Activated naive CD8-positive, alpha-beta T cell treated with anti-CD3 and anti-CD28 coated beads, Interleukin-2, amount 50 U/mL, for 24 hours (primary cell): ENCODE measurements around the gene HOXD13.

Experiments
- ATAC-seq: fragments of 150-1000 bp; cut with Tn5 transposase; one replicate; pipeline ENCODE4 v1.10.0; 2021
- DNase-seq: peaks from one replicate; pipeline ENCODE4 v3.0.0; 2021
- H3K27ac Mint-ChIP-seq: one replicate; pipeline ENCODE4 v1.8.0; 2021; ENCODE audit warnings: mild to moderate bottlenecking, mixed read lengths
- H3K27me3 Mint-ChIP-seq: one replicate; pipeline ENCODE4 v1.8.0; 2021; ENCODE audit warnings: mixed read lengths
- H3K36me3 Mint-ChIP-seq: one replicate; pipeline ENCODE4 v1.8.0; 2021; ENCODE audit warnings: low read depth, mixed read lengths
- H3K4me1 Mint-ChIP-seq: one replicate; pipeline ENCODE4 v1.8.0; 2021; ENCODE audit warnings: mixed read lengths
- H3K4me3 Mint-ChIP-seq: one replicate; pipeline ENCODE4 v1.8.0; 2021; ENCODE audit warnings: mild to moderate bottlenecking, moderate library complexity, mixed read lengths
- H3K9me3 Mint-ChIP-seq: one replicate; pipeline ENCODE4 v1.8.0; 2021; ENCODE audit warnings: mixed read lengths

The HOXD13 gene

DNA sequence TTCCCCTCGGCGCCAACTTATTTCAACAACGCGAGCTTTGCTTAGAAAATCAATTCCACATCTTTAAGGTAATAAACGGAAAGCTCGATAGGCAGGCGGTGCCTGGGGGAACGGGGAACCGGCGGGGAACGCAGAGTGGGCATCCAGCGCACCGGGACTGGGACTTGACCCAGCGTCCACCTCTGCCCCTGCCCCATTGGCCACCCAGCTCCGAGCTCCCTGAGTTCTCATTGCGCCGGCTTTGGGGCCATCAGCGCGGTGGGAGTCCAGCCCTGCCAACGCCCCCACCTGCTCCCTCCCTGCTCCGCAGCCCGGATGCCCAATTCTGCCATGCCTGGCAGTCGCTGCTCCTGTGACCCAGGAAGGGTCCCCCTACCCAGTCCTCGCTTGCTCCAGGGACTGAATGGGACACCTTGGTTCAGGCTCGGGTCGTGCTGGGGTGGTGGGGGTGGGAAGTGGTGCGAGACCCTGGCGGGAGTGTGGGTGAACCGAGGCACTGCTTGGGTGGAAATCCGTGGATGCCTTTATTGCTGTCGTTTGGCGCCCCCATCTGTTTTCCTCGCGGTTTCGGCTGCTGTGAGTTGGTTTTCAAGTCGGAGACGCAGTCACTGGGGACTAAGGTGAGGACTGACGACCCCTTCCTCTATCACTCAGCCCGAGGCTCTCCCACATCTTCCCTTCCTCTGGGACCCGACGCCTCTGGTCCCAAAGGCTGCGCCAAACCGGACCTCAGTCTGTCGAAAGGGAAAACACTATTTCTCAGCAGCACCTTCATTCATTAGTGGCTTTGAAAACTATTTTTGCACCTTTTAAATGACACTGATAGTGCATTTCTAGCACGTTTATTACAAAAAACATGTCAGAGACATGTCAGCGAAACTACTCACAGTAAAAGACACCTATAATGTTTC is 6.4 kb upstream of the HOXD13 start:
- peaks cover 97% of the 10 kb centered on the region for H3K27me3 Mint-ChIP-seq
- ATAC-seq, result no peak
- peaks cover 25% of the 10 kb centered on the region for H3K36me3 Mint-ChIP-seq
- peaks cover 20% of the 10 kb centered on the region for H3K4me1 Mint-ChIP-seq
- no peak for DNase-seq
- H3K9me3 Mint-ChIP-seq, result peaks cover 17% of the 10 kb centered on the region
- H3K27ac Mint-ChIP-seq, result no peak overlapping the region
- H3K4me3 Mint-ChIP-seq, result no peak overlapping the region

DNA sequence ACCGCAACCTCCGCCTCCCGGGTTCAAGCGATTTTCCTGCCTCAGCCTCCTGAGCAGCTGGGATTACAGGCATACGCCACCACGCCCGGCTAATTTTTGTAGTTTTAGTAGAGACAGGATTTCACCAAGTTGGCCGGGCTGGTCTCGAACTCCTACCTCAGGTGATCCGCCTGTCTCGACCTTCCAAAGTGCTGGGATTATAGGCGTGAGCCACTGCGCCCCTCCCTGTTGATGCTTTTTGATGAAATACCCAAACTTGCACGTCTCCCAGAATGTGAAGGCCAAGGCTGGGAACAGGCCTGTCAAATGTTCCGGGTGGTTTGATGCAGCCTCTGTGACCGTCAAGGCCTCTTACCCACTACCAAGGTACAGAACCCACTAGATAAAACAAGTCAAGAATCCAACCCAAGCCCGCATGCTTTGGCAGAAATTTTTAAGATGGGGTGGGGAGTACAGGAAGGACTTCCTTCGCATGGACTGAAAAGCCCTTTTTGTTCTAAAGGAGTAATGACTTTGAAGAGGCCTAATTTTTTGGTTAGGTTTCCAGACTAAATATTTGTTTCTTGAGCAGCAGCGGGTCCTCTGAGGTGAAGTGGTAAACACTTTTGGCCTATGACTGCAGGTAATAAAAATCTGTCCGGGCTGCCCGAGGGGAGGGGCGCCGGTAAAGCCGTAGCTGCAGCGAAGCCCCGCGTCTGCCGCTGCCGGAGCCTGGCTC is 5.0 kb upstream of the HOXD13 start:
- Mint-ChIP-seq H3K9me3 (peaks cover 11% of the 10 kb centered on the region), H3K36me3 (peaks cover 19% of the 10 kb centered on the region), H3K27me3 (peaks cover 95% of the 10 kb centered on the region), H3K27ac (no peak overlapping the region), H3K4me1 (peaks cover 16% of the 10 kb centered on the region), H3K4me3 (no peak overlapping the region)
- ATAC-seq (no peak), DNase-seq (no peak)

DNA sequence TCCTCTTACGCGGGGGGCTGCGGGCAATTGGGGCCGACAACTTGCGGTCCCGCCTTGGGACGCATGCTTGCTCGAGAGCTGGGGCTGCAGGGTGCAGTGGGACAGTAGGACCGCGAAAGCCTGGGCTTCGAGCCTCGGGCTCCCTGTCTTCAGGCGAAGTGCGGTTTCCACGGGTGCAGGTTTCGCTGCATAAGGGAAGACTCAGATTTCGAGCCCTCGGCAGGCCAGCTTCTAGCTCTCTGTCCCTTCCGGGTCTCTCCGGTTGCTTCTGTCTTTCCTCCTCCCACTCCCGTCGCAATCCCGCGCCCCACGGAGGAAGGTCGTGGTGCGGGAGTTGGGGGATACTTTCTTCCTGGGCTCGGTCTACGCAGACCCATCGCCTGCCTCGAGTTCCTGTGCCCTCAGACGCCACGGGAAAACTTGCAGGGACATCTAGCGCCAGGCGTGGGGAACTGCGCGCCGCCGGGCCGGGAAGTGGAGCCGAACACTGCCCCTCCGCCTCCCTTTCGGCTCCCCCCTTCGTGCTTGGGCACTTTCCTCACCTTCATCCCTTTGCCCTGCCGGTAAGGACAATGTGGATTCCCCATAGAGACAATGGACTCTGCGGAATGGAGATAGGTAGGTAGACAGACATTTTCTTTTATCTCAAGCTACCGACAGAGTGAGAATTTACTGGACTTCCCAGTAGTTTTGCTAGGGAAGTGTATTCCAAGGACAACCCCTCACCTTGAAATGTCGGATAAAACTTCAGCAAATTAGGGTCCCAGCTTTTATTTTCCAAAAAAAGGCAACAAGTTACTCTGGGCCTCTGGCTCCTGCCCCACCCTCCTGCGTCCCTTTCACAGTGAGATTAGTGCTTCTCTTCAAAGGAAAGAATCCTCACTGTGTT is 4.2 kb upstream of the HOXD13 start:
- H3K9me3 Mint-ChIP-seq, result peaks cover 11% of the 10 kb centered on the region
- peaks cover 90% of the 10 kb centered on the region for H3K27me3 Mint-ChIP-seq
- peak overlapping the region; percentile 38 for H3K4me3 Mint-ChIP-seq
- H3K36me3 Mint-ChIP-seq, result peaks cover 13% of the 10 kb centered on the region
- DNase-seq (no peak), ATAC-seq (no peak)
- H3K4me1 Mint-ChIP-seq, result peaks cover 19% of the 10 kb centered on the region
- H3K27ac Mint-ChIP-seq, result no peak overlapping the region

DNA sequence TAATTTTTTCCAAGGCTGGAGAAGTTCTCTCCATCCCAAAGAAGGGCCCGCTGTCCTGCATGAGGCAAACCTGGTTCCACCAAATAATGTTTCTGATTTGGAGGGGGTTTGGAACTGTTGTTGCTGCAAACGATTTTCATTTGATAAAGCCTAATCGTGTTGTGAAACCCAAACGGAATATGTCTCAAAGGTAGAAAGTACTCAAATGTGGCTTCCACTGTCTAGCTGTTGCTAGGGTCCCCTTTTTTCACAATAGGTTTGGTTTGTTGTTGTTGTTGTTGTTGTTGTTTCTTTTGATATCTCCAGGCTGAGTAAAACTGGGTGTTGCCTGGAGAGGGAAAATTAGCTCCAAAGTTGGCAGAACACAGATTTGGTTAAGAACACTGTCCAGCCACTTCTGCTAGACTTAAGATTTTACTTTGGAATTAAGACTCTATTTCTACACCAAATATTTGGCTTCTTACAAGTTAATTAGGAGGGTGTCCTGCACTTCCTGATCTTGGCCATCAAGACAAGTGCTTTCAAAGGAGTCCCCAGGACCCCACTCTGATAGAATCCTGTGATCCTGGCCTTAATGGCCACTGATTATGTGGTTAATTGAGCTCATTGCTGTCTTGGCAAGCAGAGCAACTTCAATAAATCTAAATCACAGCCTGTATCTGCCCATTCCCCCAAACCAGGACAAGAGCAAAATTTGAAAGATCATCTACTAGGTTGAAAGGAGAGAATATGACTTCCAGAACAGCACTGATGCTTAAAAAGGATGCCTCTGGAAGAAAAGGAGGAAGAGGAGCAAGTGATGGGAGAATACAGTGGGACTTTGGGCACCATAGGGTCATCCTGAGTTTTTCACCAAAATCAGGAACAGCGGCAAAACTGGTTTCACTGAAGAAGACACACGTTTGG is 3.3 kb upstream of the HOXD13 start:
- Mint-ChIP-seq H3K27me3 (peaks cover 90% of the 10 kb centered on the region), H3K4me1 (peaks cover 22% of the 10 kb centered on the region), H3K36me3 (peaks cover 6% of the 10 kb centered on the region), H3K27ac (no peak overlapping the region), H3K9me3 (peaks cover 4% of the 10 kb centered on the region), H3K4me3 (no peak overlapping the region)
- no peak for ATAC-seq
- no peak for DNase-seq

DNA sequence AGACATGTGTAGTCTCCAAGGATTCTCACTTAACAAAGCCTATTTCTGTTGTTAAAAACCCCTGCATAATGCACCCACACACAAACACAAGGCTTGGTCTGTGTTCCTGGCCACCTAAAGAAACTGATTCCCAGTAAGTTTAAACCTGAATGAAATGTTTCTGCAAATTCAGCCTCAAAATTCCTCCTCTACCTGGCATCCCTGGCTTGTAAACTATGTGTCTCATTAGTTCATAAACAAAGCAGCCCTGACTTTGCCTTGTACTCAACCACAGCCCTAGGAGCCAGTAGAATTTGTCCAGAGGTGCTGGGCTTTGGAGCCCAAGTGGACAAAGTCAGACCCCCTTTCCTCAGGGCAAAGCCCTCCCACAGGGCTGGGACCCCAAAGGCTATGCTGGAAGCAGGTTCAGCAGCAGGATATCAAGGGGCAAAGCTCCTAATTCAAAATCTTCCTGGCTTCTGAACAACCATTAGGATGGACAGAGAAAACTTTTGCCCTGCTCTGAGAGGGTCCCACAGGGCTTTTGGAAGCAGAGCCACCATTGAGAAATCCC is 2.6 kb upstream of the HOXD13 start:
- ATAC-seq (no peak), DNase-seq (no peak)
- Mint-ChIP-seq H3K27me3 (peaks cover 90% of the 10 kb centered on the region), H3K9me3 (no peaks in the 10 kb centered on the region), H3K4me3 (no peak overlapping the region), H3K4me1 (peaks cover 19% of the 10 kb centered on the region), H3K27ac (no peak overlapping the region), H3K36me3 (peaks cover 6% of the 10 kb centered on the region)

DNA sequence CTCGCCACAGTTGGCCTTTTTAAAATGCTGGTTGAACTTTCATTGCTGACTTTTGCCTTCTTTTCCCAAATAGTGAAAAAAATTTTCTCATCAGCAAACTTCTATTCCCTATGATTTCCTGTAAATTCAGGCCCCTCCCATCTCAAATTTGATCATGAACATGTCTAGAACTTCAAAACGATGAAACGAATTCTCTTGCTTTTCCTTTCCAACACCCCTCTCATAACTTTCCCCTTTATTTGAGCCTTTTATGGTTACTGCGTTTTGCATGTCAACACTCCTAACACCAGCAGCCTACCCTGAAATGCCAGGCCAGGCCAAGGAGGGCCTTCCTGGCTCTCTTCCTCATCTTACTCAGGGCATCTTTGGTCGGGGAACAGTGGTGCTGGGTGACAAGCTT is 1.7 kb upstream of the HOXD13 start:
- Mint-ChIP-seq H3K36me3 (peaks cover 6% of the 10 kb centered on the region), H3K27me3 (peaks cover 91% of the 10 kb centered on the region), H3K27ac (no peak overlapping the region), H3K4me3 (no peak overlapping the region), H3K4me1 (peaks cover 19% of the 10 kb centered on the region), H3K9me3 (no peaks in the 10 kb centered on the region)
- no peak for DNase-seq
- ATAC-seq, result no peak

DNA sequence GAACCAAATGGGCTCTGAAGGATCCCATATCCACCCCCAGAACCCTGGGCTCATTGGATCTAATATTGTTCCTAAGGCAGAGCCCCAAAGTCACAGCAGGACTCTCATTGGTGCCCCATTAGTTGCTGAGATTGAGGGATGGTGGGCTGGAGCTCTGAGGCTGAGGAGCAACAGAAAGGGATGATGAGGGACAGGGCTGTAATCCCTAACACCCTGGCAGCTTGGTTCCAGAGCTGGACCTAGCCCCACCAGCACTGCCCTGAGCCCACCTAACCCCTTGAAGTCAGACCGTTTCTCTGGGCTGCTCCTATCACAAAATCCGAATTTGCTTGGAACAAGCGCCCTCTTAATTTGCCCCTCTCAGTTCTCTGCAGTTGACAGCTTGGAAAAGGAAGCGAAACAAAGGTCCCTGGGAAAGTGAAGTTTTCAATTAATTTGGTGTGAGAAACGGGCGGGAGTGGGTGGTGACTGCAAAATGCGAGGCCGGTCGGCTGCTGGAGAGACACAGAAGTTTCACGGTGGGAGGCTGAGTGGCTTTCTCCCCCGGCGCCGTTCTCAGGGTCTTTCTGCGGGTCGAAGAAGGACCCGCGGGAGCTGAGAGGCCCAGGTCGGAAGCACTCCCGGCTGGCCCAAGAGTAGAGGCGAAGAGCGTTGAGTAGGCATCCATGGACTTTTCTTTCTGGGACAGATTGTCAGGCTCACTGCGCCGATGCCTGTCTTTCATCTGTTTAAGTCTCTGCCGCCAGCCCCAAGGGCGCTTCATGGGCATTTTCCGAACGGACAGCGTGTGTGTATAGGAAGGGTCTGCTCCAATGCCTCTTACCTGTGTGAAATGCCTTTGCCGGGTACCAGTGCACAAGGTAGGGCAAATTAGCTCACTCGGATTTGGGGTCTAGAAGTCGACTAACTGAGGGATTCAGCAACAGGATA is 927 bp upstream of the HOXD13 start:
- DNase-seq, result no peak
- peaks cover 92% of the 10 kb centered on the region for H3K27me3 Mint-ChIP-seq
- H3K36me3 Mint-ChIP-seq, result peaks cover 4% of the 10 kb centered on the region
- no peak for ATAC-seq
- peak overlapping the region; percentile 50 for H3K4me3 Mint-ChIP-seq
- H3K9me3 Mint-ChIP-seq, result no peaks in the 10 kb centered on the region
- H3K27ac Mint-ChIP-seq, result peak overlapping the region; percentile 65
- peaks cover 22% of the 10 kb centered on the region for H3K4me1 Mint-ChIP-seq

DNA sequence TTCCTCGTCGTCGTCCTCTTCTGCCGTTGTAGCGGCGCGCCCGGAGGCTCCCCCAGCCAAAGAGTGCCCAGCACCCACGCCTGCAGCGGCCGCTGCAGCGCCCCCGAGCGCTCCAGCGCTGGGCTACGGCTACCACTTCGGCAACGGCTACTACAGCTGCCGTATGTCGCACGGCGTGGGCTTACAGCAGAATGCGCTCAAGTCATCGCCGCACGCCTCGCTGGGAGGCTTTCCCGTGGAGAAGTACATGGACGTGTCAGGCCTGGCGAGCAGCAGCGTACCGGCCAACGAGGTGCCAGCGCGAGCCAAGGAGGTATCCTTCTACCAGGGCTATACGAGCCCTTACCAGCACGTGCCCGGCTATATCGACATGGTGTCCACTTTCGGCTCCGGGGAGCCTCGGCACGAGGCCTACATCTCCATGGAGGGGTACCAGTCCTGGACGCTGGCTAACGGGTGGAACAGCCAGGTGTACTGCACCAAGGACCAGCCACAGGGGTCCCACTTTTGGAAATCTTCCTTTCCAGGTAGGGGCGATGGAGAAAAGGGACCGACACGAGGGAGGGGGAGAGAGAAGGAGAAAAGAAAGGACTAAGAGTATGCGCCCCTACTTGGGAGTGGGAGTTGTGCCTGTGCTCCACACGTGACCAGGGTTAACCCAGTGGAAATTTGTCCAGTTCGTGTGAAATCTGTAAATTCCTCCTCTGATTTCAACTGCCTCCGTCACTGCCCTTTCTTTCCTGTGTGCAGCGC is 800 bp downstream of the HOXD13 start:
- ATAC-seq (no peak), DNase-seq (no peak)
- peaks cover 30% of the 10 kb centered on the region for H3K4me1 Mint-ChIP-seq
- H3K4me3 Mint-ChIP-seq, result no peak overlapping the region
- peaks cover 90% of the 10 kb centered on the region for H3K27me3 Mint-ChIP-seq
- peak overlapping the region; percentile 8 for H3K27ac Mint-ChIP-seq
- H3K9me3 Mint-ChIP-seq, result no peaks in the 10 kb centered on the region
- H3K36me3 Mint-ChIP-seq, result no peaks in the 10 kb centered on the region

DNA sequence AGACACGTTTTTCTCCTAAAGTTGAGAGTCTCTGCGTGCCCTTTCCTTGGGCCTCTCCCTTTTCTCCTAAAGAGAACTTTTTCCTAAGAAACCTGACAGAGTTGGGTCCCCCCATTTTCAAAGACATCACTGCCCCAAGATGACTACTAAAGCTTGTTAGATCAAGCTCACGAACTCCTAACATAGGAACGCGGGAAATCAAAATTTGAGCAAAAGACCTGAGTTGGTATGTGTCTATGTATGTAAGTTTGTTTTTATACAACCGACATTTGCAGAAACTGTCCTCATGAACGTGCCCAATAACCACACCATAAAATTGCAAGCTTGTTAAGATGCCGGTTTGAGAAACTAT is 1.4 kb downstream of the HOXD13 start:
- Mint-ChIP-seq H3K4me1 (peaks cover 28% of the 10 kb centered on the region), H3K4me3 (no peak overlapping the region), H3K27me3 (peaks cover 89% of the 10 kb centered on the region), H3K9me3 (no peaks in the 10 kb centered on the region), H3K27ac (peak overlapping the region; percentile 8), H3K36me3 (no peaks in the 10 kb centered on the region)
- no peak for DNase-seq
- no peak for ATAC-seq

DNA sequence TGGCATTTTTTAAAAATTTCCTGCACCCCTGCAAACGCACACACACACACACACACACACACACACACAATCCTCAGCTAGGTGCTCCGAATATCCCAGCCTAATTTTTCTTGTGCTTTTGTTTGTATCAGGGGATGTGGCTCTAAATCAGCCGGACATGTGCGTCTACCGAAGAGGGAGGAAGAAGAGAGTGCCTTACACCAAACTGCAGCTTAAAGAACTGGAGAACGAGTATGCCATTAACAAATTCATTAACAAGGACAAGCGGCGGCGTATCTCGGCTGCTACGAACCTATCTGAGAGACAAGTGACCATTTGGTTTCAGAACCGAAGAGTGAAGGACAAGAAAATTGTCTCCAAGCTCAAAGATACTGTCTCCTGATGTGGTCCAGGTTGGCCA is 1.8 kb downstream of the HOXD13 start:
- Mint-ChIP-seq H3K9me3 (no peaks in the 10 kb centered on the region), H3K4me1 (peaks cover 28% of the 10 kb centered on the region), H3K27me3 (peaks cover 89% of the 10 kb centered on the region), H3K36me3 (no peaks in the 10 kb centered on the region), H3K27ac (no peak overlapping the region), H3K4me3 (no peak overlapping the region)
- DNase-seq (no peak), ATAC-seq (no peak)

DNA sequence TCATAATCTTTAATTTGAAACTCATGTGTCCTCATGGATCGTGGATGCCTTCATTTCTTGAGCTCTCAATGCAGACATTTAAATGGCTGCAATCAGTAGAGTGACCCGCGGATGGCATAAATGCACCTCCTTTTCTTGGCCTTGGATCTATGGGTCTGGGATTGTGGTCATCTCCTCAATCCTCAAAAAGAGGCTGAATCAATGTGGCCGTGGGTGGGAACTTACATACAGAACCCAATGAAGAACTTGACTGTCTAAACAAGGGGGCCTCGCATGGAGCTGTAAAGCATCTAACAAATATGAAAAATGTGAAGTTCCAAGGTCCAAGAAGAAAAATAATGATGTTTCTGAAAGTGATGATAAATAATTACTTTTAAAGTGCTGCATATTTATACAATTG is 2.9 kb downstream of the HOXD13 start:
- no peak overlapping the region for H3K27ac Mint-ChIP-seq

DNA sequence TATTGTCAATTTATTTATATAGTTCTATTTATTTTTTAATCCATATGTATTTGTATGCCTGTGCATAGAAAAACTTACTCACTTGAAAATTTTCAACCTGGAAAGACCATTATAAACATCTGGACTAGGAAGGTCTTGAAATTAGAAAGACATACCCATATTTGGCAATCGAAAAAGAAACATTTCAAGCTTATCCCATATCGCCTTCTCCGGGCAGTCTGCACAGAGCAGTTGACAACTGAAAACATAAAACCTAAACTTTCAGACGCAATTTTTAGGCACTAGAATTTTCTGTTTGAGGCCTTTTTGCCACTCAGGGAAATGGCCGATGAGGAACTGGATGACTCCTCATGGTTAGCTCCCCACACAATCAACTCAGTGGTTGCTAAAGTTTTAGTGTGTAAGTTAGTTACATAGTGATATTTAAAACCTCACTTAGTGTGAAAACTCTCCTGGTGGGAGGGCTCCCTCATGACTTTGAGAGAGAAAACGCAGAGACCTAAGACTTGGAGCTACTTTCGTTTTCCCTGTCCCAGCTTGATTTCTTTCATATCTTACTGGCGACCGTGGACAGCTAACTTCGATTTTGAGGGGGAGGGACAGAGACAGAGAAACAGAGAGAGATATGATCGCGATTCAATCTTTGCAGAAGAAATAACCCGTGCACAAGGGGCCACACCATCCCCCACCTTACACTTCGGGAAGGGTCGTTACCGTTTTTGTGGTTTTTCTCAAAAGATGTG is 3.9 kb downstream of the HOXD13 start:
- H3K4me3 Mint-ChIP-seq, result peak overlapping the region; percentile 70
- peaks cover 86% of the 10 kb centered on the region for H3K27me3 Mint-ChIP-seq
- H3K9me3 Mint-ChIP-seq, result no peaks in the 10 kb centered on the region
- H3K36me3 Mint-ChIP-seq, result no peaks in the 10 kb centered on the region
- H3K4me1 Mint-ChIP-seq, result peaks cover 28% of the 10 kb centered on the region
- ATAC-seq (no peak), DNase-seq (no peak)
- H3K27ac Mint-ChIP-seq, result no peak overlapping the region

More for the DNA sequence above, 2.9 kb downstream of the HOXD13 start:
- no peaks in the 10 kb centered on the region for H3K36me3 Mint-ChIP-seq
- peaks cover 28% of the 10 kb centered on the region for H3K4me1 Mint-ChIP-seq
- no peaks in the 10 kb centered on the region for H3K9me3 Mint-ChIP-seq
- DNase-seq (no peak), ATAC-seq (no peak)
- H3K27me3 Mint-ChIP-seq, result peaks cover 86% of the 10 kb centered on the region
- no peak overlapping the region for H3K4me3 Mint-ChIP-seq
